ENCODE data around the gene OLFML2B.

Gene OLFML2B

DNA sequence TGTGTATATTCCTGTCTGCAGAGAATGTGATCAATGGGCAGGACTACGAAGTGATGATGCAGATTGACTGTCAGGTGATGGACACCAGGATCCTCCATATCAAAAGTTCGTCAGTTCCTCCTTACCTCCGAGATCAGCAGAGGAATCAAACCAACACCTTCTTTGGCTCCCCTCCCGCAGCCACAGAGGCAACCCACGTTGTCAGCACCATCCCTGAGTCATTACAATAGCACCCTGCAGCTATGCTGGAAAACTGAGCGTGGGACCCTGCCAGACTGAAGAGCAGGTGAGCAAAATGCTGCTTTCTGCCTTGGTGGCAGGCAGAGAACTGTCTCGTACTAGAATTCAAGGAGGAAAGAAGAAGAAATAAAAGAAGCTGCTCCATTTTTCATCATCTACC is 65.2 kb downstream of the OLFML2B start:
- in situ Hi-C loops (cut with HindIII; ENCODE audit: low pct_ligation_motif_present, low pct_unique_long_range_greater_than_20kb, low sequenced_read_pairs): no loop called here
- DNase-seq: no peak

DNA sequence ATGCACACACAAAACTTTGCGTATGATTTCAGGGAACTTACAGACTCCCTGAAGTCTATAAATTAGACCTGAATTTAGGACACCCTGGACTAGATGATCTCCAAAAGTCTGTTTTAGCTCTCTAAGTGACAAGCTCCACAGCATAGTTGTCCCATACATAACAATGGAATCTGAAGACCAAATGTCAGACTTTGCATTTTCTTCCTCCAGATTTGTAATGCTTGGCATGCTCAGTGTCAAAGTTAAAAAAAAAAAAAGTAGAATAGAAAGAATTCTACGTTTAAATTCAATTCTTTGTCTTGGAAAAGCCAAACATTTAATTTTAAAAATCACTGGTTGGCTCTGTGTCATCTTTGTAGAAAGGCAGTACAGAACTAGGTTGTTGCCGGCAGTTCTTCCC is 66.7 kb downstream of the OLFML2B start:
- no peak for DNase-seq
- in situ Hi-C loops (cut with HindIII; ENCODE audit: low pct_ligation_motif_present, low pct_unique_long_range_greater_than_20kb, low sequenced_read_pairs): no loop called here

GRCh38 chr1:161956097-161956496 is 67.6 kb downstream of the OLFML2B start:
- DNase-seq: no peak
- in situ Hi-C loops (cut with HindIII; ENCODE audit: low pct_ligation_motif_present, low pct_unique_long_range_greater_than_20kb, low sequenced_read_pairs): no loop called here

- DNase-seq: no peak
- in situ Hi-C loops (cut with HindIII; ENCODE audit: low pct_ligation_motif_present, low pct_unique_long_range_greater_than_20kb, low sequenced_read_pairs): no loop called here
These were observed 68.1 kb downstream of the OLFML2B start for GRCh38 chr1:161955606-161956005.

DNA sequence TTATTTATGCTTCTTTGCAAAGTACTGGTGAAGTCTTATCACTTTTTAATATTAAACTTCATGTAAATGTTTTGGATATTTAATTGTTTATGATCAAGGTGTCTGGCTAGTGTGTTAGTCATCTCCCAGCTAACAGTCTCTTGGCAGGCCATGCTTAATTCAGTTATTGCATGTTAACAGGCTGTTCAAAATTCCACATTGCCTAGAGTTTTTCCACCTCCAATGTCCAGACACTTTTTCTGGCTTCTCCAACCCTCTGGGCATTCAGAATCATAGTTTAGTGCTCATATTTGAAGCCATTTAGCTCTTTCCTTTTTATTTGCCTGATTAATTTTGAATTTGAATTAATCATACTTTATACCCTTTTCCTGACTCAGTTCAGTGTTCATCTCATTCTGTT is 69.2 kb downstream of the OLFML2B start:
- in situ Hi-C loops (cut with HindIII; ENCODE audit: low pct_ligation_motif_present, low pct_unique_long_range_greater_than_20kb, low sequenced_read_pairs): no loop called here
- DNase-seq: no peak

GRCh38 chr1:161954050-161954449 is 69.6 kb downstream of the OLFML2B start:
- no peak for DNase-seq

GRCh38 chr1:161953256-161953920 is 70.3 kb downstream of the OLFML2B start:
- DNase-seq: no peak
- in situ Hi-C loops (cut with HindIII; ENCODE audit: low pct_ligation_motif_present, low pct_unique_long_range_greater_than_20kb, low sequenced_read_pairs): no loop called here

More at GRCh38 chr1:161954050-161954449, 69.6 kb downstream of the OLFML2B start:
- in situ Hi-C loops (cut with HindIII; ENCODE audit: low pct_ligation_motif_present, low pct_unique_long_range_greater_than_20kb, low sequenced_read_pairs): no loop called here

- DNase-seq: no peak
These were observed 71.0 kb downstream of the OLFML2B start for GRCh38 chr1:161952607-161953172.

GRCh38 chr1:161951646-161952045 is 72.0 kb downstream of the OLFML2B start:
- in situ Hi-C loops (cut with HindIII; ENCODE audit: low pct_ligation_motif_present, low pct_unique_long_range_greater_than_20kb, low sequenced_read_pairs): no loop called here
- no peak for DNase-seq

More at GRCh38 chr1:161952607-161953172, 71.0 kb downstream of the OLFML2B start:
- in situ Hi-C loops (cut with HindIII; ENCODE audit: low pct_ligation_motif_present, low pct_unique_long_range_greater_than_20kb, low sequenced_read_pairs): no loop called here

DNA sequence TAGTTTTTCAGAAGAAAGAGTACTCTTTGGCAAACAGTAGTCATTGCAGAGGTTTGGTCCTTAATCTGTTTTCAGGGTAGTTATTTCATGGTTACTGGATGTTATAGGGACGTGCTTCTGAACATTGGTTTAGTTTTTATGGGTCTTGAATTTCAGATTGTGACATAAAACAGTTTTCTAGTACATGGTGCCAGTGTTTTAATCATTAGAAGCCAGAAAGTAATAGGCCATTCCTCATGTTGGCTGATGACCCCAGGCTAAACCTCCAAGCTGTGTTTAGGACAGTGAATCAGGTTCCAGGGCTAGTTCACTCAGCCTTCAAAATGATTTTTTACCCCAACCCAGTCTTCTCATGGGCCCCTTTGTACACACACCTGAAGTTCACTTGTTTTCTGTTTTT is 73.3 kb downstream of the OLFML2B start:
- in situ Hi-C loops (cut with HindIII; ENCODE audit: low pct_ligation_motif_present, low pct_unique_long_range_greater_than_20kb, low sequenced_read_pairs): no loop called here
- no peak for DNase-seq

DNA sequence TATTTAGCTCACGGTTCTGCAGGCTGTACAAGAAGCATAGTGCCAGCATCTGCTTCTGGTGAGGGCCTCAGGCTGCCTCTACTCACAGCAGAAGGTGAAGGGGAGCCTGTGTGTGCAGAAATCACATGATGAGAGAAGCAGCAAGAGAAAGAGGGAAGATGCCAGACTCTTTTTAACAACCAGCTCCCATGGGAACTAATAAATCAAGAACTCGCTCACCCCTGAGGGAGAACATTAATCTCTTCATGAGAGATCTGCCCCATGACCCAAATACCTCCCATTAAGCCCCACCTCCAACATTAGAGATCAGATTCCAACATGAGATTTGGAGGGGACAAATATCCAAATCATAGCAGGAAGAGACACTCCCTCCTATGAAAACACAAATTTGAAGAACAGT is 74.1 kb downstream of the OLFML2B start:
- DNase-seq: no peak
- in situ Hi-C loops (cut with HindIII; ENCODE audit: low pct_ligation_motif_present, low pct_unique_long_range_greater_than_20kb, low sequenced_read_pairs): no loop called here

DNA sequence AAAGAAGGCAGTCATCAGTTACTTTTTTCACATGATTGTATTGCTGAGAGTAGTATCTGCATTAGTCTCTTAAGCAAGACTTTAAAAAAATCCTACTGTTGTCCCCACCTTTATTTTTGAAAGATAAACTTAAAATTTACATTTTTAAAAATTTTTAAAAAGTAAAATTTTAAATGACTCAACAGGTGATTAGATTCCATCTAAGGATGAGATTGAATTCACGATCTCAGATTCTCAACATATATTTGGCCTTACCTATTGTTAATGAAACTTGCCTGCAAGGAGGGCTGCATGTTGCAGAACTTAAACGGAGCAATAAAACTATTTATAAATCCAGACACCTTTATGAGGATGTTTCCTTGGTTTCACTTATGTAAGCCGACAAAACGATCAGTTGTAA is 75.2 kb downstream of the OLFML2B start:
- DNase-seq: no peak
- in situ Hi-C loops (cut with HindIII; ENCODE audit: low pct_ligation_motif_present, low pct_unique_long_range_greater_than_20kb, low sequenced_read_pairs): no loop called here

DNA sequence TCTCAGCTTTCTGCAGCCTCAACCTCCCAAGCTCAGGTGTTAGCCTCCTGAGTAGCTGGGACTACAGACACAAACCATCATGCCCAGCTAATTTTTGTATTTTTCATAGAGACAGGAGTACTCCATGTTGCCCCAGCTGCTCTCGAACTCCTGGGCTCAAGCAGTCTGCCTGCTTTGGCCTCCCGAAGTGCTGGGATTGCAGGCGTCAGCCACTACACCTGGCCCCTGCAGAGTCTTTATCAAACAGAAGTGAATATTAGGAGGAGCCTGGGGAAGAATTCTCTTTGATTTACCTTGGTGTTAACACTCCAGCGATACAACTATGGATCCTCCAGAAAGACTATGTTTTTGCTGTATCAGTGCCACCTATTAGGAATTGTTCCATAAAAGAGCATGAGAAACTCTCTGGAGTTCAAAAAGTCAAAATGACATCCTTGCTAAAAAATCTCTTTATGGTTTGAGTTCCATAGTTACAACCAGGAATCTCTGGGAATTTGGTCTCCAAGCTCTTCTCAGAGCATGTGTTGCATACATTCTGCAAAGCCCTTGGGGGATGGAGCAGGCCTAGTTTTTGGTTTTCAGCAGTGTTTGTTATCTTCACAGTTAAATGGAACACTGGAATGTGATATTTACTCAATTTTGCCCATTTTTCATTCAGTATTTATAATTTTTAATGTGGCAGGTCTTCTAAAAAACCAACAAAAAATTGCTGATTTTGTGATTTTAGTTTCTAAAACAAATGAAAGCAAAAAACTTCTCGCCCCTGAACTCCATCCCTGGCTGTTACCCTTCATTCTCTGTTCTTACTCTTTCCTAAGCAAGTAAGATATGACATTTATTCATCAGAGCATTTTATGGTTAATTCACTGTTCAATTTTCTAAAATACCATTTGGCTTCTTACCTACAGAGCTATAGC is 77.3 kb downstream of the OLFML2B start:
- in situ Hi-C loops (cut with HindIII; ENCODE audit: low pct_ligation_motif_present, low pct_unique_long_range_greater_than_20kb, low sequenced_read_pairs): no loop called here
- DNase-seq: no peak

DNA sequence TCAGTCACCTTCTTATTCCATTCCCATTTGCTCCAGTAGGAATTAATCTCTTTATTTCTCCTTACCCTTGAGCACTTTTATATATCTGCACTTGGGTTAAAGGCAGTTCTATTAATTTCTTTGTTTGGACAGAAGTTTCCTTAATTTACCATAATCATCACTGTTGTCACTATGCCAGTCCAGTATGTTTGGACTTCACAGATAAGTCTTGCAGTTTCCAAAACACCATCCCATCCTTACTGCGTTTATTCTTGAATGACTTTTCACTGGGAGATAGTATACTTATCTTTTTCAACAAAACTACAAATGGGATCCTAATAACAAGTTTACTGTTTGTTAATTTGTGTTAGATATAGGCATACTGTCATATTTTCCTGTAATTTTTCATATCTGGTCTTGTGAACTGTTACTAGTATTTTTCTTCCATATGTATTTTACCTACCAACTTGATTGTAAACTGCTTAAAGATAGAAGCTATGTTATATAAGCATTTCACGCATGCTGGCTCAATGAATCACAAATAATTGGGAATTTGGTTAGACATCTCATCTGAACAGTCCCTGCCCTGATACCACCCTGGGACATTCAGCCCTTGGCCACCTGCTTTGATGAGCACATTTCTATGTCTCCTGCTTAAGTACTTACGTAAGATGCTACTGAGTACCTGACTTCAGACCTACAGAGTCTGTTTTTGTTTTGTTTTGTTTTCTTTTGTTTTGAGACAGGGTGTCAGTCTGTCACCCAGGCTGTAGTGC is 78.2 kb downstream of the OLFML2B start:
- DNase-seq: no peak
- in situ Hi-C loops (cut with HindIII; ENCODE audit: low pct_ligation_motif_present, low pct_unique_long_range_greater_than_20kb, low sequenced_read_pairs): no loop called here

GRCh38 chr1:161944381-161944780 is 79.3 kb downstream of the OLFML2B start:
- in situ Hi-C loops (cut with HindIII; ENCODE audit: low pct_ligation_motif_present, low pct_unique_long_range_greater_than_20kb, low sequenced_read_pairs): no loop called here
- no peak for DNase-seq

- DNase-seq: no peak
- in situ Hi-C loops (cut with HindIII; ENCODE audit: low pct_ligation_motif_present, low pct_unique_long_range_greater_than_20kb, low sequenced_read_pairs): no loop called here
These were observed 79.9 kb downstream of the OLFML2B start for GRCh38 chr1:161943737-161944136.

DNA sequence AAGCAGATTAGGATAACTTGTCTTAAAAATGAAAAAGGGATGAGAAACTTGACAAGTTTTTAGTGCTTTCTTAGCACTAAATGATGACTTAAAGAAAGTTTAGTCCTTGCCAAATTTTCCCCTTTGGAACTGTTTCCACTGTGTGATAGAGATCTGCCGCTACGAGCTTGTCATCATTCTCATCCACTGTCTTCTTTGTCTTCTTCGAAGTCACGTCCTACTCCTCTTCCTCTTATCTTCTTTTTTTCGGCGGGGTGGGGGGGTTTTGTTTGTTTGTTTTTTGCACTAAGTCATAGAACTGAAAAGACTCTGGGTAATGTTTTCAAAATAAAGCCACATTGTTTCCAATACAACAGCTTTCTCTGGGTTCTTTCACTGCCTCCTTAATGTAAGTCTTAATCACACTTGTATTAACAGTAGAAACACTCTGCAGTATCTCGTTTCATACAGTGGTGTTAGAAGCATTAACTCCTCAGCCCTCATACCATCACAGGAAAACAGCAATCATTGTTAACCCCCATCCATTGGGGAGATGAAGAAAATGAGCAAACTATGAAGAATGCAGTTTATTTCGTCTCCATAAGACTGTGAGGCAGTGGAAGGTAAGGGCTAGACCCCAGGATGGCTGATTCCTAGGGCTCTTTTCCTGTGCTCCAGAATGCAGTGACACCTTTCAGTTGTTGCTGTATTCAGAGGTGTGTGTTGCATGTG is 81.8 kb downstream of the OLFML2B start:
- no peak for DNase-seq
- in situ Hi-C loops (cut with HindIII; ENCODE audit: low pct_ligation_motif_present, low pct_unique_long_range_greater_than_20kb, low sequenced_read_pairs): no loop called here

GRCh38 chr1:161940866-161941591 is 82.6 kb downstream of the OLFML2B start:
- no peak for DNase-seq
- in situ Hi-C loops (cut with HindIII; ENCODE audit: low pct_ligation_motif_present, low pct_unique_long_range_greater_than_20kb, low sequenced_read_pairs): no loop called here

Data from ACHN (cell line).